ENCODE data around the gene RYK.
"Not testable (repeated sequence)": the region's sequence is repeated elsewhere in the genome, so short reads cannot be mapped to it uniquely, and the experiment has no call there.

The RYK gene

GRCh38 chr3:134216851-134217250 lies 33.8 kb downstream of the RYK start:
- no peak for DNase-seq (ENCODE audit: low spot score)

DNA sequence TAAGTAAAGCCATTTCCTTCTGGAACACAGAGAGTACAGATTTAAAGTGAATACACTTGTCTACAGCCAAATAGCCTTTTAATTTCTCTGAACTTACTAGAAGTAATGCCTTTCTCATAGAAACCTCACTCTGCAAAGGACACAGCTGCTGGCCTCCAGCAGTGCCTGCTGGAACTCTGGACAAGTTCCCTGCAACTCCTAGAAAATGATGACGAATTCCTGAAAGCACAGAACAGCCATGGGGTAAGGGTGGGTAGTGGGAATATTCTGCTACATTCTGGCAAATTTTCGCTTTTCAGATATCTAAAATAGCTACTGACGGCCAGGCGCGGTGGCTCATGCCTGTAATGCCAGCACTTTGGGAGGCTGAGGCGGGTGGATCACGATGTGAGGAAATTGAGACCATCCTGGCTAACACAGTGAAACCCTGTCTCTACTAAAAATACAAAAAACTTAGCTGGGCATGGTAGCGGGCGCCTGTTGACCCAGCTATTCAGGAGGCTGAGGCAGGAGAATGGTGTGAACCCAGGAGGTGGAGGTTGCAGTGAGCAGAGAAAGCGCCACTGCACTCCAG lies 34.4 kb downstream of the RYK start:
- no peak for DNase-seq (ENCODE audit: low spot score)

GRCh38 chr3:134214239-134214638 lies 36.4 kb downstream of the RYK start:
- DNase-seq (ENCODE audit: low spot score), result no peak

DNA sequence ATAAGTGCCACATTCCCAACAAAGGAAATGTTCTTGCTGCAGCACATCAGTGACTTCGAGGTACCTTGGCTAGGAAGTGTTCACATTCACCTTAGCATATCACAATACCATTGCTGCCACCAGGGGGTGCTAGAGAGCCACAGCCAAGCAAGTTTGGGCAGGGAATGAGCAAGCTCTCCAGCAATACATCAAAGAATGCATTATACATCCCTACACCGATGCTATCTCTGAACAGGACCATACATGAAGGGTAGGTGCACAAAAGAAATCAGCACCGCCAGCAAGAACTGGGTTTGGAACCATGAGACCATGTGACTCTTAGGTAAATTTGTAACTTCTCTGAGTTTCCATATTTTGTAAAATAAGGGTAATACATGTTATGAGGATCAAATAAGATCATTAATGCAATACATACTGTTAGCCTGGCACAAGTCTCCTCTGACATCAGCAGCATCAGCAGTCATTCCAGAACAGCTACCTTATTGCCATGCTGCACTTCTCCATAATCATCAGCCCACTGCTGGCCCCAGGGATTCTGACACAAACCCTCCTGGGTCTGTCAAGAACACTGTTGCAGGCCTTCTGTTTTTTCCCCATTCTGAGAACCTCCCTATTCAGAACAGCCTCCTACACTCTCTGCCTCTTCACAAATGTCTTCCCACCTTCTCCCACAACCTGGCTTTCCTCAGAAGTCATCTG lies 37.5 kb downstream of the RYK start:
- DNase-seq (ENCODE audit: low spot score), result peak; percentile 87

DNA sequence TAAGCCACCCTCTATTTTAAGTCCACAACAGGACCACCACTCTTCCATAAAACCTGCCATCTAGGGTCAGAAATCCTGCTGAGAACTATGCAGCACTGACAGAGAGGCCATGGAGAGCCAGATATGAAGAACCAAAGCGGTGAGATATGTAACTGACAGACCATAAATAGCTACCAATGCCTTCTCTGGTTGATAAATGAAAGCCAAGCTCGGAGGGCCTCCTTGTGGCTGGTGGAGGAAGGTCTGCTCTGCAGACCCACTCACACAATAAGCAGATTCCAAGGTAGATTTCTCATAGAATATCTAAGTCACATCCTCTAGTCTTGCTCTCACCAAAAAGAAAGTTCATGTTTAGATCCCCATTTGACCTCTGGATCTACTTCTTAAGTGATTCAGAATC lies 38.9 kb downstream of the RYK start:
- peak; percentile 46 for DNase-seq (ENCODE audit: low spot score)

DNA sequence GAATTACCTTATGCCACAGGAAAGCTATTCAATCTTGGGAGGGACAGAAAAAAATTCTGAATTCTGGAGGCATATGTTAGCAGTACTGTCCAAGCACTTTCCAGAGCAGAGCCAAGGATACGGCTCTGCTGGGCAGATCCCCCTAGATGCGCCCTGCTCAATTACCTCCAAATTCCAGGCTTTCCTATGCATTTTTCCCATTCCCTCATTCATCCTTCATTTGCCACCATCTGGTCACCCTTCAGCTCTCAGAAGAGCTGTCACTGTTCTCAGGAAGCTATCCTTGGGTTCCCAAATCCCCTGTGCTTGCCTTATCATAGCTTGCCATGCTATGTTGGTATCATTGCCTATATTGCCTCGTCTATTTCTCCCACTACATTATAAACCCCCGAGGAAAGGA lies 45.2 kb downstream of the RYK start:
- peak; percentile 77 for DNase-seq (ENCODE audit: low spot score)

DNA sequence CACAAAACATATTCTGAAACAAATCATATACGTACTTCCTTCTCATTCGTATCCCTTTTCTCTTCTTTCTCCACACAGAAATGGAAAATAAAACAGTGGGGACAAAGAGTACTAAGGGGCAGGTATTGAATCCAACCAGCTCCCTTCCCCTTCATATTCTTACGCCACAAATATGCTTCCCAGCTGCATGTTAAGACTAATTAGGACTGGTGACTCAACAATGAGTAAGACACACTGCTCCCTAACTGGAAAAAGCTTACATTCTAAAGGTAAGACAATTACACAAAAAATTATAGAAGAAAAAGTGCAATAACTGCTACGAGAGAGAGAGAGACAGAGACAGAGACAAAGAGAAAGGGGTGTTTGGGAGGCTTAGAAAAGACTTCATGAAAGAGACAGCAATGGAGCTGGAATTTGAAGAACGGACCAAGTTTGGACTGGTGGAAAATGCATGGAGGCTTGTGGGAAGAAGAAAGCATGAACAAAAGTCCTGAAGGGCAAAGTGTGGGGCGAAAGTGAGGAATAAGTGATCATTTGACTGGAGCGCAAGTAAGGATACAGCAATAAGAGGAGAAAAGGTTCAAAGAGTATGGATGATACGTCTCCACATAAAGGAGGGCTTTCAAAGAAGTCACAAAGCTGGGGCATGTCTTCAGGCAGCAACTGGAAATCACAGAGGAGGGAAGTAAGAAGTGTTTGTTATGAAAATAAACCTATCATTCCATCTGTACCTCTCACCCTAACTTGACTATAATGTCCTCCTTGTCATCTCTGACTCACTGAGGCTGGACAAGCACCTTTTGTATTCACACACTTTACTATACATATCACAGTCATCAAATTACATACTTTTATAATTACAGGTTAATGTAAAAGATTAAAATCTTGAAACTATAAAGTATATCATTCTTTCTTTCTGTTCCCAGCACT lies 49.2 kb downstream of the RYK start:
- no peak for DNase-seq (ENCODE audit: low spot score)

GRCh38 chr3:134199880-134200279 lies 50.8 kb downstream of the RYK start:
- not testable (repeated sequence) for DNase-seq (ENCODE audit: low spot score)

GRCh38 chr3:134199240-134199639 lies 51.4 kb downstream of the RYK start:
- no peak for DNase-seq (ENCODE audit: low spot score)

GRCh38 chr3:134198414-134198813 lies 52.2 kb downstream of the RYK start:
- DNase-seq (ENCODE audit: low spot score), result no peak

GRCh38 chr3:134197681-134198261 lies 52.9 kb downstream of the RYK start:
- peak; percentile 70 for DNase-seq (ENCODE audit: low spot score)

DNA sequence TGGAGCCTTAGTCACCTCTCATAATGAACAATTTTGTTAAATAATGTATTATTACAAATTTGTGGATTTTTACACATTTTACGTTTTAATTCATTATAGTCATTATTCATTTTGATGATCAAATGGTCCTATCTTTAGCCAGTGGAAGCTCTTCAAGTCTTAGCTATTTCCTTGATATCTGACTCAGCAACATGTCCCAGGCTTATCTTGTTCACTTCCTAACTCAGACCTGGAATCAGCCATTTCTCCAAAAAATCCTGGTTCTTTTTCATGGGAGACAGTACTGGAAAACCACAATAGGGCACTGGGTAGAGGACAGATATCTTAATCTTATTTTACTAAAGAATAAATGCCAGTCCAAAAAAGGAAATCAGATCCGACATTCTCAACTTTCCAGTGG lies 56.4 kb downstream of the RYK start:
- no peak for DNase-seq (ENCODE audit: low spot score)

GRCh38 chr3:134190250-134190649 lies 60.4 kb downstream of the RYK start:
- no peak for DNase-seq (ENCODE audit: low spot score)

GRCh38 chr3:134189849-134190248 lies 60.8 kb downstream of the RYK start:
- no peak for DNase-seq (ENCODE audit: low spot score)

- DNase-seq (ENCODE audit: low spot score), result no peak
Measured at GRCh38 chr3:134186391-134186790, 64.3 kb downstream of the RYK start.

GRCh38 chr3:134180761-134181160 lies 69.9 kb downstream of the RYK start:
- DNase-seq (ENCODE audit: low spot score), result no peak

GRCh38 chr3:134179508-134179907 lies 71.2 kb downstream of the RYK start:
- DNase-seq (ENCODE audit: low spot score), result no peak

GRCh38 chr3:134163096-134163495 lies 87.6 kb downstream of the RYK start:
- DNase-seq (ENCODE audit: low spot score), result no peak

- no peak for DNase-seq (ENCODE audit: low spot score)
Measured at GRCh38 chr3:134161898-134162615, 88.6 kb downstream of the RYK start.

DNA sequence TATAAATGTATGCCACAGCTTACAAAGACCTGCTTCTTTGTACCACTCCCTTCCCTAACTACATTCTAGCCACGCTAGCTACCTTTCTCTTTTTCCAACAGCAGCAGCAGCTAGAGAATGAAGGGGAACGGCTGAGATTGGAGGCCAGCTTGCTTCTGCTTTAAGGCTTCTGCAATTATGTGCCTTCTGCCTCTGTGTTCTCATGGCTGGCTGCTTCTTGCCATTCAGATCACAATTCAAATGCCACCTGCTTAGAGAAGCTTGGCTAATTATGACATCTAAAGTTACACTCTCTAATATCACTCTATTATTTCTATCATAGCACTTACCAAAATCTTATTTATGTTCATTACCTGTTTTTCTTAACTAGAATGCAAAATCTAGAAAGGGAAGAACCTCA lies 95.2 kb downstream of the RYK start:
- DNase-seq (ENCODE audit: low spot score), result no peak

DNA sequence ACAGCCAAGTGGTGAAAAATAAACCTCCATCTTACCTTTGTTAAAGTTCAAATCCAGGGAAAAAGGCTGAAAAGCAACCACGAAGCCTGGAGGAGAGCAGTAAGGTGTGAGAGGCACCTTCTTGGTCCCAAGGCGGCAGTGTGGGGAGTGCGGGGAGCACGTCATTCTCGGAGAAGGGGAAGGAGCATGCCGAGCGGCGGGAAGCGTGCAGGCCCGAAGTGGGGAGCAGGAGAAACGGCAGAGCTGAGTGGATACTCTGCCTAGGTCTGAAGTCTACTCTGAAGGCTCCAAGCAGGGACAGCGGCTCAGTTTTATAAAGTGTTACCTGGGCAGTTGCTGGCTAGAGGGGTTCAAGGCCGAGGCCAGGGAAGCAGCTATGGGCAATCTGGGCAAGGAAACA lies 96.9 kb downstream of the RYK start:
- DNase-seq (ENCODE audit: low spot score), result no peak

- DNase-seq (ENCODE audit: low spot score), result no peak
Measured at GRCh38 chr3:134150476-134150875, 100.2 kb downstream of the RYK start.
